Measurements from ENCODE around the gene CCDC38.
"Not testable (repeated sequence)": the region's sequence is repeated elsewhere in the genome, so short reads cannot be mapped to it uniquely, and the experiment has no call there.

Gene CCDC38

GRCh38 chr12:95970905-95971304 is 28.5 kb upstream of the CCDC38 start:
- Histone ChIP-seq H3K27ac (ENCODE audit: low read depth, low read length) (no peak overlapping the region), H3K9ac (ENCODE audit: low read length) (no peak overlapping the region), H4K20me1 (ENCODE audit: low read depth, low read length) (no peaks in the 10 kb centered on the region), H2AFZ (ENCODE audit: low read depth, low read length, severe bottlenecking) (no peak overlapping the region), H3K79me2 (ENCODE audit: insufficient read depth, low read length) (no peaks in the 10 kb centered on the region), H3K36me3 (ENCODE audit: low read length) (no peaks in the 10 kb centered on the region), H3K27me3 (ENCODE audit: low read length) (no peaks in the 10 kb centered on the region), H3K9me3 (ENCODE audit: insufficient read depth, low read length) (no peaks in the 10 kb centered on the region), H3K4me3 (ENCODE audit: insufficient read depth, low read length, poor library complexity, severe bottlenecking) (no peak overlapping the region), H3F3A (ENCODE audit: insufficient read depth) (no peaks in the 10 kb centered on the region), H3K9me2 (replicated peaks; ENCODE audit: insufficient read depth, low read length) (no peaks in the 10 kb centered on the region; the same call in 1 of the 2 replicates), H3K4me2 (ENCODE audit: low read depth, low read length, poor library complexity, severe bottlenecking) (no peak overlapping the region)
- TF ChIP-seq EZH2phosphoT487 (conservative IDR thresholded peaks at IDR 0.05; ENCODE audit: low read length) (no peak), CTCF (IDR thresholded peaks at IDR 0.05; ENCODE audit: insufficient read depth, low read length, poor library complexity, severe bottlenecking) (no peak)

- not testable (repeated sequence) for H3K27me3 ChIP-seq (ENCODE audit: low read length); H2AFZ ChIP-seq (ENCODE audit: low read depth, low read length, severe bottlenecking); H4K20me1 ChIP-seq (ENCODE audit: low read depth, low read length); H3K9ac ChIP-seq (ENCODE audit: low read length); H3K4me2 ChIP-seq (ENCODE audit: low read depth, low read length, poor library complexity, severe bottlenecking); H3K27ac ChIP-seq (ENCODE audit: low read depth, low read length); H3K36me3 ChIP-seq (ENCODE audit: low read length); H3F3A ChIP-seq (ENCODE audit: insufficient read depth); H3K9me2 ChIP-seq (replicated peaks; ENCODE audit: insufficient read depth, low read length); H3K9me3 ChIP-seq (ENCODE audit: insufficient read depth, low read length); H3K79me2 ChIP-seq (ENCODE audit: insufficient read depth, low read length); H3K4me3 ChIP-seq (ENCODE audit: insufficient read depth, low read length, poor library complexity, severe bottlenecking)
Observed at GRCh38 chr12:95969116-95969515, 26.7 kb upstream of the CCDC38 start.

- TF ChIP-seq CTCF (IDR thresholded peaks at IDR 0.05; ENCODE audit: insufficient read depth, low read length, poor library complexity, severe bottlenecking) (no peak), EZH2phosphoT487 (conservative IDR thresholded peaks at IDR 0.05; ENCODE audit: low read length) (no peak)
- Histone ChIP-seq H3K4me3 (ENCODE audit: insufficient read depth, low read length, poor library complexity, severe bottlenecking) (no peak overlapping the region), H3K9ac (ENCODE audit: low read length) (no peak overlapping the region), H3K4me2 (ENCODE audit: low read depth, low read length, poor library complexity, severe bottlenecking) (no peak overlapping the region), H3K9me2 (replicated peaks; ENCODE audit: insufficient read depth, low read length) (no peaks in the 10 kb centered on the region), H3K27ac (ENCODE audit: low read depth, low read length) (no peak overlapping the region), H3K36me3 (ENCODE audit: low read length) (no peaks in the 10 kb centered on the region), H3K79me2 (ENCODE audit: insufficient read depth, low read length) (no peaks in the 10 kb centered on the region), H3K27me3 (ENCODE audit: low read length) (no peaks in the 10 kb centered on the region), H3K9me3 (ENCODE audit: insufficient read depth, low read length) (no peaks in the 10 kb centered on the region), H3F3A (ENCODE audit: insufficient read depth) (no peaks in the 10 kb centered on the region), H2AFZ (ENCODE audit: low read depth, low read length, severe bottlenecking) (no peak overlapping the region), H4K20me1 (ENCODE audit: low read depth, low read length) (no peaks in the 10 kb centered on the region)
Observed at GRCh38 chr12:95967301-95967700, 24.9 kb upstream of the CCDC38 start.

- no peaks in the 10 kb centered on the region for H3K9me2 ChIP-seq (replicated peaks; ENCODE audit: insufficient read depth, low read length)
- H3K4me3 ChIP-seq (ENCODE audit: insufficient read depth, low read length, poor library complexity, severe bottlenecking): no peak overlapping the region
- no peaks in the 10 kb centered on the region for H3F3A ChIP-seq (ENCODE audit: insufficient read depth)
- TF ChIP-seq CTCF (IDR thresholded peaks at IDR 0.05; ENCODE audit: insufficient read depth, low read length, poor library complexity, severe bottlenecking) (no peak), EZH2phosphoT487 (conservative IDR thresholded peaks at IDR 0.05; ENCODE audit: low read length) (no peak)
- no peaks in the 10 kb centered on the region for H3K9me3 ChIP-seq (ENCODE audit: insufficient read depth, low read length)
- no peak overlapping the region for H2AFZ ChIP-seq (ENCODE audit: low read depth, low read length, severe bottlenecking)
- H3K79me2 ChIP-seq (ENCODE audit: insufficient read depth, low read length): no peaks in the 10 kb centered on the region
- no peaks in the 10 kb centered on the region for H3K36me3 ChIP-seq (ENCODE audit: low read length)
- no peak overlapping the region for H3K27ac ChIP-seq (ENCODE audit: low read depth, low read length)
- H3K27me3 ChIP-seq (ENCODE audit: low read length): no peaks in the 10 kb centered on the region
- no peak overlapping the region for H3K4me2 ChIP-seq (ENCODE audit: low read depth, low read length, poor library complexity, severe bottlenecking)
- no peaks in the 10 kb centered on the region for H4K20me1 ChIP-seq (ENCODE audit: low read depth, low read length)
- no peak overlapping the region for H3K9ac ChIP-seq (ENCODE audit: low read length)
Observed at GRCh38 chr12:95966287-95966870, 24.0 kb upstream of the CCDC38 start.
